ENCODE data around the gene IGSF9B. TPM values are rescaled to one million over a fixed set of nuclear protein-coding genes. Genes with fewer than 3 reads are reported as not detected.

Gene IGSF9B
- total and polyA plus RNA-seq, 10 of the 15 experiments (the other 5 are each of a cell fraction or from before 2014, with no cell fraction given) = 0.03 to 3.7 (median 0.20) TPM; not detected in 2

DNA sequence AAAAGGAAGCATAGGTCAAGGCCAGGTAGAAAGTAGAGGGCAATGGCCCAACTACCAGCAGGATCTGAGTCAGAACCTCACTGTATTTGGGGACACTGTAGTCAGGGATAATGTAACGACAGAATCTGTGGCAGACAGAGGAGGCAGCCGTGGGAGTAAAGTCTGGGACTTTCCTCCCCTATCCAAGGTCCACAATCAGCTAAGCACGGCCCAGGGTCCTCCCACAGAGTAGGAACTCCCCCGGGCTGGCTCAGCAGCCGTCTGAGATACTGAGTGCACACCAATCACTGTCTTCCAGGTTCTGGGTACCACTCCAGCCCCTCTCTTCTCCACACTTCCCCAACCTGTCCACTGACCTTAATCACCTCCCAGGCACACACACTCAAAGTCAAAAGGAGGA lies 3.2 kb downstream of the IGSF9B start:
- Histone ChIP-seq H3K27ac (ENCODE audit: control insufficient read depth, insufficient read depth) (no peak overlapping the region), H3K4me2 (ENCODE audit: control insufficient read depth, insufficient read depth) (no peak overlapping the region), H3K79me2 (ENCODE audit: control insufficient read depth, insufficient read depth, low read length) (no peaks in the 10 kb centered on the region), H4K20me1 (ENCODE audit: control insufficient read depth, insufficient read depth) (no peaks in the 10 kb centered on the region; the same call in 1 of the 2 replicates), H3K4me1 (ENCODE audit: control insufficient read depth, insufficient read depth, low read length) (peaks cover under 1% of the 10 kb centered on the region), H2AFZ (ENCODE audit: control insufficient read depth, low read depth, low read length) (no peak overlapping the region), H3K9ac (ENCODE audit: control insufficient read depth, insufficient read depth, low read length) (no peak overlapping the region), H3K9me3 (replicated peaks; ENCODE audit: control insufficient read depth, insufficient read depth, low read length) (no peaks in the 10 kb centered on the region), H3K27me3 (replicated peaks in 1 of 2; ENCODE audit: control insufficient read depth in 2 of 2, insufficient read depth in 2 of 2, low read length in 1 of 2) (peaks cover 0 to 14% of the 10 kb centered on the region in 2 experiments), H3K4me3 (no peak overlapping the region), H3K36me3 (ENCODE audit: control insufficient read depth in 2 of 2, insufficient read depth in 2 of 2, low read length in 1 of 2) (no peaks in the 10 kb centered on the region)
- intact Hi-C loops (cut with micrococcal nuclease; ENCODE audit: unreplicated experiment) = no loop called here
- in situ Hi-C loops (cut with MboI) = no loop called here
- TF ChIP-seq, protein P1, sequence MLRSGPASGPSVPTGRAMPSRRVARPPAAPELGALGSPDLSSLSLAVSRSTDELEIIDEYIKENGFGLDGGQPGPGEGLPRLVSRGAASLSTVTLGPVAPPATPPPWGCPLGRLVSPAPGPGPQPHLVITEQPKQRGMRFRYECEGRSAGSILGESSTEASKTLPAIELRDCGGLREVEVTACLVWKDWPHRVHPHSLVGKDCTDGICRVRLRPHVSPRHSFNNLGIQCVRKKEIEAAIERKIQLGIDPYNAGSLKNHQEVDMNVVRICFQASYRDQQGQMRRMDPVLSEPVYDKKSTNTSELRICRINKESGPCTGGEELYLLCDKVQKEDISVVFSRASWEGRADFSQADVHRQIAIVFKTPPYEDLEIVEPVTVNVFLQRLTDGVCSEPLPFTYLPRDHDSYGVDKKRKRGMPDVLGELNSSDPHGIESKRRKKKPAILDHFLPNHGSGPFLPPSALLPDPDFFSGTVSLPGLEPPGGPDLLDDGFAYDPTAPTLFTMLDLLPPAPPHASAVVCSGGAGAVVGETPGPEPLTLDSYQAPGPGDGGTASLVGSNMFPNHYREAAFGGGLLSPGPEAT (IDR thresholded peaks at IDR 0.05; ENCODE audit: low read depth) = peak; percentile 12; the same call in 1 of the 2 replicates
- no peak for TF ChIP-seq ZBTB11 (CRISPR knock-in tag; IDR thresholded peaks at IDR 0.05)
- BruUV-seq (replicated peaks) = no TSS peak
- 3% methylated on average over 5 of the region's 5 CpGs for WGBS (ENCODE audit: insufficient coverage, insufficient replicate concordance, low lambda C conversion rate, missing lambda C conversion rate)
- FAIRE-seq (no peak), ATAC-seq (no peak), DNase-seq (ENCODE audit: low read depth, low spot score) (no peak)
- POLR2A ChIA-PET = no interaction called here
- CTCF ChIA-PET = interaction anchor here (0.9 to 1.2 kb wide), 2 partner anchors 30 to 139 kb away, joined by 3 read pairs; no protein-coding TSS in a partner anchor
- RAD21 ChIA-PET (ENCODE audit: unreplicated experiment) = no interaction called here
- SMC1A ChIA-PET (ENCODE audit: uncharacterized antibody, unreplicated experiment) = no interaction called here
